K562 (cell line): ENCODE data around the gene SLC8A1. TPM values are rescaled to one million over a fixed set of nuclear protein-coding genes. Genes with fewer than 3 reads are reported as not detected.

ENCODE experiments used
- ATAC-seq: fragments of 200-7000 bp; cut with Tn5 transposase; 3 replicates; pipeline ENCODE4 v1.9.1; 2020; ENCODE audit warnings: moderate library complexity
- BruUV-seq: library from RNA; stranded (reverse); fragments of 400-500 nt; replicated peaks from 2 replicates; lab custom pipeline; 2021; lab: Mats Ljungman, UMichigan
- CTCF ChIA-PET: fragments of 300-600 bp; formaldehyde crosslinking; extraction: SDS; loops from one replicate; lab custom pipeline; 2021; ENCODE audit warnings: low intra/inter-chr PET ratio; lab: Yijun Ruan, JAX
- POLR2A ChIA-PET: fragments of 300-600, 350-650 bp; sonication (Branson Sonifier 250); formaldehyde crosslinking; extraction: SDS; loops from one replicate; lab custom pipeline; 2021; ENCODE audit warnings: antibody characterized with exemption, inconsistent platforms; lab: Yijun Ruan, JAX
- DNase-seq, 4 experiments: peaks; one replicate each; pipeline versions ENCODE4 v3.0.0 to v3.0.0-alpha.2; 2011 to 2018; ENCODE audit warnings: low spot score in 3 of 4, mixed read lengths in 3 of 4; ENCODE audit errors: extremely low read depth in 1 of 4
- FAIRE-seq: peaks from 2 replicates; lab custom pipeline; 2011; peaks lifted over from hg19 to GRCh38; lab: Jason Lieb, UNC
- H2AFZ ChIP-seq: 2 replicates; pipeline ENCODE4 v1.6.0; 2011; ENCODE audit warnings: low read depth, low read length, control low read depth, inconsistent platforms
- H3K27ac ChIP-seq: fragments of 200-600 bp; 3 replicates; pipeline ENCODE4 v1.8.0; 2011; ENCODE audit warnings: low read depth, mild to moderate bottlenecking, control low read depth, inconsistent platforms, low read length, moderate library complexity, mixed read lengths; ENCODE audit errors: extremely low read depth
- H3K27me3 ChIP-seq, 2 experiments: fragments of 300-600 bp in 1 of 2; 2 replicates in 1 of 2; 3 replicates in 1 of 2; pipeline versions ENCODE4 v1.6.0 to v1.8.0; 2011; ENCODE audit warnings: inconsistent platforms in 2 of 2, low read length in 2 of 2, mild to moderate bottlenecking in 1 of 2, mixed read lengths in 1 of 2, moderate library complexity in 1 of 2; ENCODE audit not compliant: control insufficient read depth in 2 of 2, insufficient read depth in 2 of 2
- H3K36me3 ChIP-seq: fragments of 300-600 bp; 3 replicates; pipeline ENCODE4 v1.8.0; 2011; ENCODE audit warnings: mild to moderate bottlenecking, low read length, inconsistent platforms; ENCODE audit not compliant: control insufficient read depth, insufficient read depth
- H3K4me1 ChIP-seq, 2 experiments: fragments of 200-600 bp in 1 of 2; replicated peaks in 1 of 2; 2 replicates in 1 of 2; 3 replicates in 1 of 2; pipeline versions ENCODE4 v1.5.1 to v1.8.0; 2011; ENCODE audit warnings: inconsistent platforms in 2 of 2, low read length in 2 of 2, mild to moderate bottlenecking in 1 of 2, mixed read lengths in 1 of 2, moderate library complexity in 1 of 2; ENCODE audit not compliant: control insufficient read depth in 2 of 2, insufficient read depth in 2 of 2
- H3K4me2 ChIP-seq: 2 replicates; pipeline ENCODE4 v1.6.1; 2011; ENCODE audit warnings: low read length, control low read depth, inconsistent platforms, mixed read lengths; ENCODE audit not compliant: insufficient read depth
- H3K4me3 ChIP-seq: fragments of 200-600 bp; sonication (generic), shearing (Covaris generic); 2 replicates; pipeline ENCODE4 v1.5.1; 2016; ENCODE audit warnings: control low read depth, inconsistent platforms
- H3K79me2 ChIP-seq: fragments of 200-600 bp; 3 replicates; pipeline ENCODE4 v1.8.0; 2011; ENCODE audit warnings: low read length, inconsistent platforms; ENCODE audit not compliant: control insufficient read depth, insufficient read depth
- H3K9ac ChIP-seq, 2 experiments: 2 replicates each; pipeline versions ENCODE4 v1.6.0 to v1.6.1; 2011; ENCODE audit warnings: low read depth in 2 of 2, low read length in 2 of 2, control low read depth in 1 of 2, inconsistent platforms in 1 of 2, mild to moderate bottlenecking in 1 of 2, mixed read lengths in 1 of 2; ENCODE audit not compliant: insufficient read depth in 1 of 2
- H3K9me1 ChIP-seq: one replicate; pipeline ENCODE4 v1.6.0; 2011; ENCODE audit warnings: inconsistent platforms, mild to moderate bottlenecking, low read length, moderate library complexity; ENCODE audit not compliant: control insufficient read depth, insufficient read depth
- H3K9me3 ChIP-seq: replicated peaks from 2 replicates; pipeline ENCODE4 v1.5.1; 2011; ENCODE audit warnings: low read depth, low read length, inconsistent platforms; ENCODE audit not compliant: control insufficient read depth, insufficient read depth
- H4K20me1 ChIP-seq: replicated peaks from 2 replicates; pipeline ENCODE4 v1.6.1; 2011; ENCODE audit warnings: low read length, inconsistent platforms, mixed read lengths; ENCODE audit not compliant: control insufficient read depth, insufficient read depth
- EP400 ChIP-seq: fragments of 450-650 bp; IDR thresholded peaks from 2 replicates; pipeline ENCODE4 v1.6.1; 2017; ENCODE audit warnings: antibody characterized with exemption, mild to moderate bottlenecking, moderate library complexity
- MAFF ChIP-seq: IDR thresholded peaks from 2 replicates; pipeline ENCODE4 v1.6.1; 2012; ENCODE audit warnings: low read length, improper control_type of control experiment
- PCBP1 ChIP-seq: fragments of 200-400 bp; formaldehyde crosslinking; IDR thresholded peaks from 2 replicates; pipeline ENCODE4 v1.6.1; 2018; ENCODE audit warnings: mild to moderate bottlenecking, low read depth, low read length; ENCODE audit not compliant: poor library complexity, severe bottlenecking
- PHB ChIP-seq: fragments of 250-450 bp; sonication (Bioruptor Pico); IDR thresholded peaks from 2 replicates; pipeline ENCODE4 v1.5.0; 2021
- STAT5B ChIP-seq: fragments of 250-450 bp; sonication (Bioruptor Pico); IDR thresholded peaks from 2 replicates; pipeline ENCODE4 v1.8.0; 2021; ENCODE audit warnings: mild to moderate bottlenecking, inconsistent platforms
- TGIF2 ChIP-seq: sonication (generic); formaldehyde crosslinking; IDR thresholded peaks from 2 replicates; pipeline ENCODE4 v1.8.1; 2022; ENCODE audit warnings: mild to moderate bottlenecking, missing genetic modification reagents, moderate library complexity
- ZBTB9 ChIP-seq: fragments of 450-650 bp; formaldehyde crosslinking; IDR thresholded peaks from 2 replicates; pipeline ENCODE4 v1.4.0; 2020; ENCODE audit warnings: mild to moderate bottlenecking, moderate library complexity
- ZNF143 ChIP-seq: sonication (generic); formaldehyde crosslinking; IDR thresholded peaks from 2 replicates; pipeline ENCODE4 v1.9.0; 2022; ENCODE audit warnings: mild to moderate bottlenecking, missing genetic modification reagents
- ZNF197 ChIP-seq: fragments of 200-800 bp; sonication (Bioruptor generic); IDR thresholded peaks from 2 replicates; pipeline ENCODE4 v1.6.1; 2016; ENCODE audit warnings: low read depth, missing genetic modification characterization, missing compliant biosample characterization
- ZNF217 ChIP-seq: sonication (generic); formaldehyde crosslinking; IDR thresholded peaks from 2 replicates; pipeline ENCODE4 v1.8.0; 2022; ENCODE audit warnings: mild to moderate bottlenecking, missing genetic modification reagents
- ZNF449 ChIP-seq: fragments of 250-450 bp; sonication (Bioruptor Pico); IDR thresholded peaks from 2 replicates; pipeline ENCODE4 v1.8.0; 2022; ENCODE audit warnings: moderate library complexity, mild to moderate bottlenecking, inconsistent platforms
- ZNF511 ChIP-seq: sonication (generic); formaldehyde crosslinking; IDR thresholded peaks from 2 replicates; pipeline ENCODE4 v1.8.0; 2022; ENCODE audit warnings: mild to moderate bottlenecking, missing genetic modification reagents
- ZNF644 ChIP-seq: fragments of 200-800 bp; sonication (Bioruptor generic); IDR thresholded peaks from 2 replicates; pipeline ENCODE4 v1.6.1; 2016; ENCODE audit warnings: low read depth, missing genetic modification characterization, missing compliant biosample characterization
- ZSCAN29 ChIP-seq: fragments of 450-650 bp; IDR thresholded peaks from 2 replicates; pipeline ENCODE4 v1.6.1; 2017
- WGBS: fragments of 100-300 bp; shearing (Covaris generic); methylation state at CpG from one replicate; pipeline ENCODE4 v1.1.6; 2016; ENCODE audit warnings: low coverage, mixed read lengths; ENCODE audit not compliant: insufficient coverage; ENCODE audit errors: missing lambda C conversion rate; 5-methylcytosine and 5-hydroxymethylcytosine counted together
- in situ Hi-C: fragments of 300-500 bp; cut with MboI; formaldehyde crosslinking; loops from 4 replicates; pipeline ENCODE4 v1.15.0; 2018; ENCODE audit warnings: inconsistent platforms, mixed read lengths
- intact Hi-C: fragments of 100-400 bp; cut with micrococcal nuclease; formaldehyde crosslinking; loops from 2 replicates; pipeline ENCODE4 v1.14.2; 2022
- polyA plus RNA-seq, 8 experiments: library from polyadenylated mRNA; depleted of rRNA in 4 of 8; stranded (reverse) in 5 of 8; unstranded in 3 of 8; fragments of >200 nt; fragmentation: Nextera tagmentation in 2 of 8; fragmentation: Illumina TruSeq in 1 of 8; extraction: Ambion mirVana in 2 of 8; extraction: Trizol in 1 of 8; gene quantifications; 2 replicates each; pipeline versions ENCODE4 v1.2.1 to v1.2.3, GENCODE V29; 2011 to 2014; ENCODE audit warnings: inconsistent platforms in 1 of 8, missing spikeins in 1 of 8
- total RNA-seq, 7 experiments: library from RNA; depleted of rRNA in 6 of 7; stranded (reverse); fragments of >200 nt in 6 of 7; fragmentation: Illumina TruSeq in 2 of 7; extraction: Trizol in 2 of 7; gene quantifications; 2 replicates each; pipeline versions ENCODE4 v1.2.1 to v1.2.3, GENCODE V29; 2011 to 2021; ENCODE audit warnings: low replicate concordance in 1 of 7

Gene SLC8A1
- total and polyA plus RNA-seq, 9 of the 15 experiments (the other 6 are each of a cell fraction or from before 2014, with no cell fraction given), result not detected

- in situ Hi-C loops, result no loop called here
- no peak for TF ChIP-seq ZNF197 (CRISPR knock-in tag)
- no peak for TF ChIP-seq PHB (CRISPR knock-in tag)
- no peak for TF ChIP-seq PCBP1
- no peak for DNase-seq
- ChIA-PET CTCF (interaction anchor here (0.7 kb wide), 1 partner anchor 135 kb away, joined by 3 read pairs; no protein-coding TSS in a partner anchor), POLR2A (no interaction called here)
- Histone ChIP-seq H3K4me3 (no peak overlapping the region), H3K79me2 (no peaks in the 10 kb centered on the region), H3K4me1 (no peaks in the 10 kb centered on the region), H3K9me3 (no peaks in the 10 kb centered on the region), H3K36me3 (no peaks in the 10 kb centered on the region), H3K27ac (no peak overlapping the region), H3K9me1 (no peaks in the 10 kb centered on the region), H2AFZ (no peak overlapping the region), H3K9ac (no peak overlapping the region), H4K20me1 (no peaks in the 10 kb centered on the region), H3K4me2 (no peak overlapping the region), H3K27me3 (no peaks in the 10 kb centered on the region)
- no TSS peak for BruUV-seq
- intact Hi-C loops, result no loop called here
- FAIRE-seq, result no peak
- ATAC-seq, result no peak
- 0% methylated on average over 8 of the region's 8 CpGs for WGBS
These were observed 93.1 kb downstream of the SLC8A1 start for GRCh38 chr2:40358783-40359182.

- H3K4me1 ChIP-seq, result no peaks in the 10 kb centered on the region
- H3K4me3 ChIP-seq, result no peak overlapping the region
- H3K27me3 ChIP-seq, result no peaks in the 10 kb centered on the region
- ChIA-PET CTCF (no interaction called here), POLR2A (no interaction called here)
- ATAC-seq (no peak), FAIRE-seq (no peak), DNase-seq (no peak)
- no peaks in the 10 kb centered on the region for H4K20me1 ChIP-seq
- intact Hi-C loops, result no loop called here
- H2AFZ ChIP-seq, result no peak overlapping the region
- H3K4me2 ChIP-seq, result no peak overlapping the region
- in situ Hi-C loops, result no loop called here
- no peak overlapping the region for H3K27ac ChIP-seq
- no peaks in the 10 kb centered on the region for H3K79me2 ChIP-seq
- H3K9me1 ChIP-seq, result no peaks in the 10 kb centered on the region
- WGBS, result 3% methylated on average over 3 of the region's 3 CpGs
- no peaks in the 10 kb centered on the region for H3K36me3 ChIP-seq
- no TSS peak for BruUV-seq
- H3K9ac ChIP-seq, result no peak overlapping the region
- no peaks in the 10 kb centered on the region for H3K9me3 ChIP-seq
- TF ChIP-seq ZNF644 (tag) (no peak), ZSCAN29 (no peak), ZBTB9 (no peak), ZNF449 (CRISPR knock-in tag) (no peak), ZNF511 (CRISPR knock-in tag) (no peak), ZNF217 (CRISPR knock-in tag) (no peak), TGIF2 (CRISPR knock-in tag) (no peak), MAFF (no peak), STAT5B (no peak), EP400 (no peak), ZNF143 (CRISPR knock-in tag) (no peak)
These were observed 94.2 kb downstream of the SLC8A1 start for GRCh38 chr2:40357667-40358066.
